HepG2 (cell line): ENCODE data around the gene RHBDD1. TPM values are rescaled to one million over a fixed set of nuclear protein-coding genes. Genes with fewer than 3 reads are reported as not detected.

ENCODE experiments used
- ESRRA ChIP-seq: sonication (generic); formaldehyde crosslinking; IDR thresholded peaks from 2 replicates; pipeline ENCODE4 v1.5.1; 2020; ENCODE audit warnings: mild to moderate bottlenecking, low read depth, missing genetic modification reagents
- MTA3 ChIP-seq: sonication (generic); formaldehyde crosslinking; IDR thresholded peaks from 2 replicates; pipeline ENCODE4 v1.4.0; 2020; ENCODE audit warnings: missing genetic modification reagents
- PAWR ChIP-seq: sonication (generic); formaldehyde crosslinking; IDR thresholded peaks from 2 replicates; pipeline ENCODE4 v1.4.0; 2020; ENCODE audit warnings: missing genetic modification reagents, mild to moderate bottlenecking, borderline replicate concordance
- PRPF4 ChIP-seq: fragments of 200-400 bp; formaldehyde crosslinking; IDR thresholded peaks from 2 replicates; pipeline ENCODE4 v1.6.1; 2016; ENCODE audit warnings: low read length, low read depth; ENCODE audit not compliant: poor library complexity, severe bottlenecking
- RAD51 ChIP-seq: fragments of 450-650 bp; IDR thresholded peaks from 2 replicates; pipeline ENCODE4 v1.6.1; 2016; ENCODE audit warnings: borderline replicate concordance
- XBP1 ChIP-seq: sonication (generic); formaldehyde crosslinking; IDR thresholded peaks from 2 replicates; pipeline ENCODE4 v1.5.0; 2020; ENCODE audit warnings: missing genetic modification reagents
- ZBTB33 ChIP-seq: sonication (generic); formaldehyde crosslinking; IDR thresholded peaks from 2 replicates; pipeline ENCODE4 v1.4.0; 2020; ENCODE audit warnings: missing genetic modification reagents
- ZMYM3 ChIP-seq: sonication (generic); formaldehyde crosslinking; IDR thresholded peaks from 2 replicates; pipeline ENCODE4 v1.5.1; 2020; ENCODE audit warnings: mild to moderate bottlenecking, missing genetic modification reagents
- ZNF160 ChIP-seq: sonication (generic); formaldehyde crosslinking; IDR thresholded peaks from 2 replicates; pipeline ENCODE4 v1.8.0; 2022; ENCODE audit warnings: mild to moderate bottlenecking, inconsistent platforms, missing genetic modification reagents
- ZNF180 ChIP-seq: sonication (generic); formaldehyde crosslinking; IDR thresholded peaks from 2 replicates; pipeline ENCODE4 v1.4.0; 2020; ENCODE audit warnings: low read depth, missing genetic modification reagents, borderline replicate concordance
- ZNF570 ChIP-seq: sonication (generic); formaldehyde crosslinking; IDR thresholded peaks from 2 replicates; pipeline ENCODE4 v1.4.0; 2020; ENCODE audit warnings: mild to moderate bottlenecking, missing genetic modification reagents, borderline replicate concordance
- ZNF614 ChIP-seq: IDR thresholded peaks from 2 replicates; pipeline ENCODE4 v1.6.1; 2018; ENCODE audit warnings: missing biosample characterization, missing genetic modification reagents, inconsistent platforms, borderline replicate concordance
- ZNF777 ChIP-seq: sonication (generic); formaldehyde crosslinking; IDR thresholded peaks from 2 replicates; pipeline ENCODE4 v1.4.0; 2020; ENCODE audit warnings: missing genetic modification reagents
- ZNF780A ChIP-seq: sonication (generic); formaldehyde crosslinking; IDR thresholded peaks from 2 replicates; pipeline ENCODE4 v1.8.0; 2022; ENCODE audit warnings: mild to moderate bottlenecking, missing genetic modification reagents, moderate library complexity
- polyA plus RNA-seq, 8 experiments: library from polyadenylated mRNA; depleted of rRNA in 3 of 8; stranded (reverse) in 7 of 8; unstranded in 1 of 8; fragments of >200 nt; fragmentation: Illumina TruSeq in 4 of 8; extraction: Trizol in 4 of 8; gene quantifications; 2 replicates each; pipeline versions ENCODE4 v1.2.1 to v1.2.3, GENCODE V29; 2011 to 2016; ENCODE audit warnings: low read depth in 4 of 8, missing spikeins in 1 of 8, mixed read lengths in 1 of 8; ENCODE audit not compliant: insufficient read depth in 1 of 8
- total RNA-seq, 5 experiments: library from RNA; depleted of rRNA; stranded (reverse); fragments of >200 nt; fragmentation: Illumina TruSeq; extraction: Trizol; gene quantifications; 2 replicates each; pipeline ENCODE4 v1.2.3, GENCODE V29; 2016; ENCODE audit warnings: low read depth in 1 of 5
- TF ChIP-seq, protein P1 (sequence below): sonication (generic); formaldehyde crosslinking; IDR thresholded peaks from 2 replicates; pipeline ENCODE4 v1.8.1; 2023; ENCODE audit warnings: mild to moderate bottlenecking, moderate library complexity, missing genetic modification reagents
- TF ChIP-seq, protein P2 (sequence below): sonication (generic); formaldehyde crosslinking; IDR thresholded peaks from 2 replicates; pipeline ENCODE4 v1.5.0; 2020; ENCODE audit warnings: missing genetic modification reagents
- TF ChIP-seq, protein P3 (sequence below): sonication (generic); formaldehyde crosslinking; conservative IDR thresholded peaks from 2 replicates; pipeline ENCODE4 v1.4.0; 2020; ENCODE audit warnings: missing genetic modification reagents

RHBDD1 gene
- total and polyA plus RNA-seq, 2 of the 13 experiments (the other 11 are each of a cell fraction or from before 2014, with no cell fraction given) = 8.2 to 9.5 TPM

DNA sequence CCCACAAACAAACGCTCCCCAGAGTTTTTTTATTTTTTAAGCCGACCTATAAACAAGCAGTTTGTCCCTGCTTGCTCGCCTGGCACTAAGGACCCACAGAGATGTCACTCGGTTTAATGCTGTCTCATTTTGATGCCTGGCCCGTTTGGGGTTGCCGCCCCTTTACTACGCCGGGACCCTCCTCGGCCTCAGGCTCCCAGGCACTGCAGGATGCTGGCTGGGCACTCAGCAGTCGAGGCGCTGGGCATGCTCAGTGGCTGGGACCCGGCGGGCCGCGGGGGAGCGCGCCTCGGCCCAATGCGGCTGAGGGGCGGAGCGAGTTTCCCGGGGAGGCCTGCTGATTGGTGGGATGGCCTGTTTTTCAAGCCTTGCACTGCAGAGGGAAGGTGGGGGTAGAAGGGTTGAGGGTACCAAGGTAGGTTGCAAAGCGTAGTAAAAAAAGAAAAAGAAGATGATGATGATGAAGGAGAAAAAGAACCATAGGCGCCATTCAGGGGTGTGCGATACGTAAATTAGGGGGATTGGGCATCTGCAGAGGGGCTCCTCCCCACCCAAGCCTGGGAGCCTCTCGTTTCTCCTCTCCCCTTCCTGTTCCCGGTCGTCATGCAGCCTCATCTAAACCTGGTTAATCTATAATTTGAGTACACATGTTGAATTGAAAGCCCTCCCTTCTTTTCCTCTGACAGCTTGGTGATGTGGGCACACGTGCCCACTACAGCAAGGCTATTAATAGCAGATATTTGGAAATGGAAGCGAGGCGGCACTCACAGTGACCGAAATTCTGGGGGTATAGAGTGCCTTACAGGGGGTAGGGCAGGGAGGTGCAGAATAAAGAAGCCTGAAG lies 34.7 kb upstream of the RHBDD1 start (continued):
- TF ChIP-seq ZNF780A (CRISPR knock-in tag) (no peak), ZBTB33 (CRISPR knock-in tag) (peak; percentile 83; the same call in 1 of the 2 replicates), PRPF4 (no peak), ZNF180 (CRISPR knock-in tag) (no peak), ESRRA (CRISPR knock-in tag) (no peak; the same call in 1 of the 2 replicates), MTA3 (CRISPR knock-in tag) (no peak), XBP1 (no peak), RAD51 (no peak), PAWR (CRISPR knock-in tag) (no peak), ZNF614 (CRISPR knock-in tag) (no peak; the same call in 1 of the 2 replicates), ZNF160 (CRISPR knock-in tag) (no peak), ZMYM3 (CRISPR knock-in tag) (0 out of 2 replicates have a peak, but pooled peaks have one; percentile 4), ZNF777 (CRISPR knock-in tag) (no peak), ZNF570 (CRISPR knock-in tag) (no peak)
- TF ChIP-seq, protein P1, sequence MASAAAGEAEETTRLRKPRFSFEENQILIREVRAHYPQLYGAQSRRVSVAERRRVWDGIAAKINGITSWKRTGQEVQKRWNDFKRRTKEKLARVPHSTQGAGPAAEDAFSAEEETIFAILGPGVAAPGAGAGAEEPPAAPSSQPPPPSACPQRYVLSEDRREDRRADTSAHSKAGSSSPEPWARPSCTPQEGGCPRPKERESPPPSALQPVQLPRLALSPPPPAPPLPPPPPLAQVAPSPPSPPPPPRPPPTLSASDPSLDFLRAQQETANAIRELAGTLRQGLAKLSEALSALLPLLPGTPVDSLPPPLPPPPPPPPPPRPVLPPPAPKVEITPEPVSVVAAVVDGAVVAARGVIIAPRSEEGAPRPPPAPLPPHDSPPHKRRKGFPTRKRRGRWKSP = no peak
- TF ChIP-seq, protein P2, sequence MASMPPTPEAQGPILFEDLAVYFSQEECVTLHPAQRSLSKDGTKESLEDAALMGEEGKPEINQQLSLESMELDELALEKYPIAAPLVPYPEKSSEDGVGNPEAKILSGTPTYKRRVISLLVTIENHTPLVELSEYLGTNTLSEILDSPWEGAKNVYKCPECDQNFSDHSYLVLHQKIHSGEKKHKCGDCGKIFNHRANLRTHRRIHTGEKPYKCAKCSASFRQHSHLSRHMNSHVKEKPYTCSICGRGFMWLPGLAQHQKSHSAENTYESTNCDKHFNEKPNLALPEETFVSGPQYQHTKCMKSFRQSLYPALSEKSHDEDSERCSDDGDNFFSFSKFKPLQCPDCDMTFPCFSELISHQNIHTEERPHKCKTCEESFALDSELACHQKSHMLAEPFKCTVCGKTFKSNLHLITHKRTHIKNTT = no peak
- TF ChIP-seq, protein P3, sequence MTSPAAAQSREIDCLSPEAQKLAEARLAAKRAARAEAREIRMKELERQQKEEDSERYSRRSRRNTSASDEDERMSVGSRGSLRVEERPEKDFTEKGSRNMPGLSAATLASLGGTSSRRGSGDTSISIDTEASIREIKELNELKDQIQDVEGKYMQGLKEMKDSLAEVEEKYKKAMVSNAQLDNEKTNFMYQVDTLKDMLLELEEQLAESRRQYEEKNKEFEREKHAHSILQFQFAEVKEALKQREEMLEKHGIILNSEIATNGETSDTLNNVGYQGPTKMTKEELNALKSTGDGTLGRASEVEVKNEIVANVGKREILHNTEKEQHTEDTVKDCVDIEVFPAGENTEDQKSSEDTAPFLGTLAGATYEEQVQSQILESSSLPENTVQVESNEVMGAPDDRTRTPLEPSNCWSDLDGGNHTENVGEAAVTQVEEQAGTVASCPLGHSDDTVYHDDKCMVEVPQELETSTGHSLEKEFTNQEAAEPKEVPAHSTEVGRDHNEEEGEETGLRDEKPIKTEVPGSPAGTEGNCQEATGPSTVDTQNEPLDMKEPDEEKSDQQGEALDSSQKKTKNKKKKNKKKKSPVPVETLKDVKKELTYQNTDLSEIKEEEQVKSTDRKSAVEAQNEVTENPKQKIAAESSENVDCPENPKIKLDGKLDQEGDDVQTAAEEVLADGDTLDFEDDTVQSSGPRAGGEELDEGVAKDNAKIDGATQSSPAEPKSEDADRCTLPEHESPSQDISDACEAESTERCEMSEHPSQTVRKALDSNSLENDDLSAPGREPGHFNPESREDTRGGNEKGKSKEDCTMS (CRISPR knock-in tag) = no peak
